ENCODE results near the gene SDR39U1.

Gene SDR39U1

DNA sequence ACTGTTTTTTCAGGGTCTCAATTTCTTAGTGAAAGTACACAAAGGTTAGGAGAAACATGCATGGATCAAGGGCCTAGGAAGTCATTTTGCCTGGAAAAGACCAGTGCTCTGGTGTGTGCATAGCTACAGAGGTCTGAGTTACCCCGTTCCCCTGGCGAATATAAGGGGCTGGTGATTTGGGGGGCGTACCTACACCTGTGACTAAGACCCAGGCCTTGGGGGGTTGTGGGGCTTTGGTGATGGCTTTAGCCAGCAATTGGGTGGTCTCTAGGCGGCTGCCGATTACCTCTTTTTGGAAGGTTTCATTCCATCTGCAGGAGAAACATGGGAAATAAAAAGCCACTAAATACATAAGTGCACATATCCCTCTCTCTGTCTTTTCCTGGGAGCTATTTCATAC lies 1.1 kb downstream of the SDR39U1 start:
- DNase-seq: no peak

DNA sequence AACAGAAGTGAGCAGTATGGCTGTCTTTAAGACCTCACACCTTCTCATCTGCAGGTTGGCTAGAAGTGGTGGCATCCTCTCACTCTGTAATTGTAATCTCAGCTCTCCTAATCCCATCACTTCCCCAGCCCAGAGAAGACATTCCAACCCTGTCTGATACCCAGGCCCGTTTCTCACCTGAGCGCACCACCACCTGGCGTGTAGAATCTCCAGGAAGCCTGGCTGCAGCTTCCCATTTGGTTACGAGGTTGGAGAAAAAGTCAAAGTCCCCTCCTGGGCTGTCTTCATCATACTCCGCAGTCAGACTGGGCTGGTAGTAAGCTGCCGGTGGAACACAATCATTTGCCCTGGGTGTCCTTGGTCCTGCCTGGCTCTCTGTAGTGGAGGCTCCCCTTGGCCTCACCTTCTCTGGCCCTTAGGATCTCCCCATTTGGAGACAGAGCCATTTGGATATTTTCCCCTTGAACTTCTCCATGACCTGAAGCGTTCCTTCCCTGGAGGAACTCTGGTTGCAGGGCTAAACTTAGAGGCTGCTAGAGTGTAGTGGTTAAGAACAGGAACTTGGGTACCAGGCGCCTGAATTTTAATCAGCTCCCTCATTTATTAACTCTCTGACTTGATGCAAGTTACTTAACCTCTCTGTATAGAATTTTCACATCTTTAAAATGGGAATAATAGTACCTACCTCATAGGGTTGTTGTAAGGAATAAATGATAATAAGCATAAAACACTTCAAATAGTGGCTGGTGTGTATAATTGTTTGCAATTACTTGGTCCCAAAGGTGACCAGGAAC lies 1.8 kb downstream of the SDR39U1 start:
- no peak for DNase-seq

DNA sequence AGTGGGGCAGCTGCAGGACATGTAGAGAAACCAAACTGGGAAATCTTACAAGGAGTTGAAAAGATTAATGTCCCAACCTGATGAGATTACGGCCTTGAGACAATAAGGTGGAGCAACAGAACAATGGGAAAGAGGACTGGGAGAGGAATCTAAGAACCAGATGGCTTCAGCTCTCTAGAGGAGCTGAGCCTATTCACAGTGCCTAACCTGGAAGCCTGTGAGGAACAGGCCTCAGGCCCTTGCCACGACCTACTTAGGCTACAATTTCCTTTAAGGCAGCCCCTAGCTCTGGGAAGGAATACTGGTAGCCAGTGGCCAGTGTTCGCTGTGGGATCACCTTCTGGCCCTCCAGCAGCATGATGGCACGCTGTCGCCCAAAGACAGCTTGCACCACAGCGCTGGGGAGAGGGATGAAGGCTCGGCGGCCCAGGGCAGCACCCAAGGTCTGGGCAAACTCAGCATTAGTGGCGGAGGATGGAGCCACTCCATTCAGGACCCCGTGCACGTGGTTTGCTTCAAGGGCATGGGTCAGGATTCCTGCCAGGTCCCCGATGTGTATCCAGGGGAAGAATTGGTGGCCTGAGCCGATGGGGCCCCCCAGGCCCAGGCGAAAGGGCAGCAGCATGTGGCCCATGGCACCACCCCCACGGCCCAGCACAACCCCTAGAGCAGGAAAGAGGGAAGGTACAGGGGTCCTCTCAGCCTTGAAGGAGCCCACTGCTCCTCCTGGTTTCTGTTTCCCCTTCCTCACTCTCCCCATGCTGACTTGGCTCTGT lies 2.6 kb downstream of the SDR39U1 start:
- DNase-seq: no peak

DNA sequence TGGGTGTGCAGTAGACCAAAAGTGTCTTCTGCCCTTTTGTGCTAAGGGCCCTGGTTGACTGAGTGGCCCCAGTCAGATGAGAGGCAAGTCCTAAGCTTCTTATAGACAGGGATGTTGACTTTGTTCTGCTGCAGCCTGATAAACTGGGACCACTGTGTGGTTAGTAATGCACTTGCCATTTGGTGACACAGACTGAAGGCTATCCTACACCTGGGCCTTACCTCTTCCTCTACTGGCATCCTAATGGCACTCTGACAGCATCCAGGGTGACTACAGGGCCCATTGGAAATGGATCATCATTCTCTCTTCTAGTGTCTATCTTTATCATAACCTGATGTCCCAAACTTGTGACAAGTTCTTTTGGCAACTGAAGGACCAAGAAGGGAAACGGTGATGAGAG lies 3.3 kb downstream of the SDR39U1 start:
- DNase-seq: no peak

DNA sequence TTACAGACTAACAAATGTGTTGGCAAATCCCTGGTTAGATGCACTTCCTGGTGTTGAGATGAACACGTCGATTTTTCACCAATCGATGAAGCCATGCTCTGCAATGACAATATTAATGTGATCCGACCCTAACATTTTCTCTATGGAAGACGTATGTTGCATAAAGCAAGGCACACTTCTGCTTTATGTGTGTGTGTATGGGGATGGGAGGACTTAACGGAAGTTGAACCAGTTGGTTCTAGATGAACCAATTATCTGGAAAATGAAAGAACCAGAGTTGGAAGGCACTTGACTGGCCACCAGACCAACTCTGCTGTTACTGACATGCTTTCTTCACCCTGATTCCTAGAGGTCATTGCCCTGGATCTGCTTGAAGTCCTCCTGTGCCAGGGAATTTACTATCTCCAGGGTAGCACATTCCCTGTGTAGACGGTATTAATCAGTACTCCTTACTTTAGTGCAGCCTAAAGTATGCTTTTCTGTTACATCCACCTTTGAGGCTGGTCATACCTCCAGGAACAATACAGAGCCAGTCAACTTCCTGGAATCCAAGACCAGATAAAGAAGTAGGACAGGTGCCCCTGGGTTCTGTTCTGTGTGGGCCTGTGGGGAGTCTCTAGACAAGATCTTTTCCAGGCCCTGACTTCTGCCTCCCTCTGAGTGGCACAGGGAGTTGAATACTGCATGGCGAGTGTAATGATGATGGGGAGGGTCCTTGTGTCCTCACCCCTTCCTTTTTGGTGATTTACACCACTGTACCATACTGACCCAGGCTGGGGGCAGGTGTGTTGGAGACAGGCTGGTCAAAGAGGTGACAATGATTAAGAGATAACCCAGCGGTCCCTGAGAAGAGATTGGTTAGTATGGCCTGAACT lies 4.1 kb downstream of the SDR39U1 start:
- DNase-seq: no peak

DNA sequence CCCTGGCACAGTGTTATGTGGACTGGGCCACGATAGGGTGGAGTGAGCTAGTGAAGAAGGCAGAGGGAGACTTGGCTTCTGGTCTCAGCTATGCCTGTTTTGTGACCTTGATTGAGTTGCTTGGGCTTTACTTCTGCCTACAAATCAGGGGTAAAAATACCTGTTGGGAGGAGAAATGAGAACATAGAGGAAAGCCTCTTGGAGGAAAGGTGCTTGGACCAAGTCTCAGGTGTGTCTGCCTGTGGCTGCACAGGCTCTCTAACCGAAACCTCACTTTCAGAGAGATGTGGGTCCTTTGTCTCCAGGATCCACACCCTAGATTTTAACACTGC lies 4.9 kb downstream of the SDR39U1 start:
- DNase-seq: no peak

DNA sequence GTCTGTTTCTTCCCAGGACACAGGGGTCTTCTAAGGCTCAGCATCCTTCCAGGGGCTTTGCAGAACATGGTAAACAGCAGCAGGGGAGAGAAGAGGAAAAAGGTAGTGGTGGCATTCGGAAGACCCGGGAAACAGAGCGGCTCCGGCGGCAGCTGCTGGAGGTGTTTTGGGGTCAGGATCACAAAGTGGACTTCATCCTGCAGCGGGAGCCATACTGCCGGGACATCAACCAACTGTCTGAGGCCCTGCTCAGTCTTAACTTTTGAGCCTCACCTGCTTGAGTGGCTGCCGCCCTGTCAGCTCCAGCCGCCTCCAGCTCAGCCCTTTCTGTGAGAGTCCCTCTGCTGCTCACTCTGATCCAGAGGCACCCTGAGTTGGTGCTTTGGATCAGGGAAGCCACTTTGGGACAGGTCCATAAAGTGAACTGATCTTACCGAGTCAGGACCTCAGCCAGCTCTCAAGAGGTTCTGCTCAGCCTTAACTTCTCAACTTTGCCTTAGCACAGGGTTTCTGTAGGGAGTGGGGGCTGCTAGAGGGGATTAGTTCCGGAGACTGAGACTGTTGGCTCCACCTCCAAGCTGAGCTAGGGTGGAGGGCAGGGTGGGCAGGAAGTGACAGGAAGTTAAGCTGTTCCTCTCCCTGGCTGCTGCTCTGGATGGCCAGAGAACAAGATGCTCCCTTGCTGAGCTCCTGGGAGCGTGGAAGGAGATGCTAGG lies 5.4 kb downstream of the SDR39U1 start:
- no peak for DNase-seq

DNA sequence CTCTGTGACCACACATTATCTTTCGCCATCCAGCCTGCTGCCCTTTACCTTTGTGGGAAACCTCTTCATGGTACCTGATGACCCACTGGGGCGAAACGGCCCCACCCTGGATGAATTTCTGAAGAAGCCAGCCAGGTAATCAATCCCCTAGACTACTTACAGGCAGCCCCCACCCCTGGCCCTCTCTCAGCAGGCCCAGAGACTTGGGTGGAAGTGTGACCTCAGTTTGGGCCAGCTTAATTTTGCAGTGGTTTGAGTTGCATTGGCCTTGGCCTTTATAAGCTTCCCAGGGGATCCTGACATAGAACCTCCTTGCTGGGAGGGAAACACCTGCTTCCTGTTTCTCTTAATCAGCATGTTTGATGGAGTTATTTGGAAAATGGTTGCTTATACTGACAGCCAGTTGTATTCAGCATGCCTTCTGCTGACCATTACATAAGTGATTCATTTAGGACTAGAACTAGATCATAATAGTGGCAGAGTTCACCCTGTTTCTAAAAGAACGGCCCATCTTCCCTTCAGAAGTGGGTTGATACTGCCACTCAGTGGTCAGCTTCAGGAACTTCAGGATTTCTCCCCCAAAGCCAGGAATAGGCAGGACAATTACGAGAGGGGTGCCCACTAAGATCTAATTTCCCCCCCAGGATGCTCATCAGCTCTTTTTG lies 6.1 kb downstream of the SDR39U1 start:
- no peak for DNase-seq

DNA sequence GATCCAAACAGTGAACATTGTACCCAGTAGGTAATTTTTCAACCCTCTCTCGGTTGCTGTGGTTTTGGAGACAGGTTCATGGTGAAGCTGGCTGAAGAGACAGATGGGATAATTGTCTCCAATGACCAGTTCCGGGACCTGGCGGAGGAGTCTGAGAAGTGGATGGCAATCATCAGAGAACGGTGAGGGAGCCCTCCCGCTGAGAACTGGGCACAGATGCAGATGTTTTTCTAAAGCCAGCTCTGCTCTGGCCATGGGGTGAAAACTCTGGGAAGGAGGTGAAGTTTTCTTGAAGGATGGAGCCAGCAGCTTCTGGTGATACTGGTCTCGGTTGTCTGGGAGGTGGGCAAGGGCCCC lies 6.6 kb downstream of the SDR39U1 start:
- no peak for DNase-seq

DNA sequence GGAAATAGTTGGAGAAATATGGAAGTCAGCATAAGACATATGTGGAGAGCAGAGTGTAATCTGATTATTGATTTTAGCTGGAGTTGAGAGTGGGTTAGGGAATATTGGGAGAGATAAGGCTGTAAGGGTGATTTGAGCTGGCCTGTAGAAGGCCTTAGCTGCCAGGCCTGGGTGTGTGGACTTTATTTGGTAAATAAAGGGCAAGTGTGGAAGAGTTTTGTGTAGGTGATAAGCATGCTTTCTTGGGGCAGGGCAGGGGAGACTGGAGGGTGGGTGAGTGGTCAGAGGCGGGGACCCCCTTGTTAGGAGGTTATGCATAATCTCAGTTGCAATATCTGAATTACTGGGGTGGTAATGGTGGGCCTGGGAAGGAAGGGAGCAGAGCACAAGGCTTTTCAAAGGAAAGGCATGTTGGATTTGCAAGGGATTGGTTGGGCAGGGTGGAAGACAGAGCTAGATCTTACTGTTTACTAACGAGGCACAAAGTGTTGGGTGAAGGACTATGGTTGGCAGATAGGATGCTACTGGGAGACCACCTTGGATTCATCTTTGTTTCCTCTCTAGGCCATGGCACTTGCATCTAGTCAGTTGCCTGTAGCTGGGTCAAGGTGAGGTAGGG lies 7.3 kb downstream of the SDR39U1 start:
- no peak for DNase-seq

DNA sequence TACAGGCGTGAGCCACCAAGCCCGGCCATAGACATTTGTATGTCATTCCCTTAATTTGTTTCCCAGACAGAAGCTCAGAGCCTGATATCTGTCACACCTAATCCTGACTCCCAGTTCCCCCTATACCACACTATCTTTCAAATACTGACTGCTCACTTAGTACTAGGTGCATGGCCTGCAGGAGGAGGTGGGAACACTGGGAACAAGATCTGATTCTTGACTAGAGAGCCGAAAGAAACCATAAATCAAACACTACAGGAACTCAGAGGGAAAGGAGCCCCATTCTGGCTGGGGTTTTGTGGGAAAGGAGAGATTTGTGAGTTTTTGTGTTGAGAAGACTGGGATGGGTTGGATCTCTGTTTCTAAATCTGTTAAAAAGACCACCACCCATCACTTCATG lies 7.9 kb downstream of the SDR39U1 start:
- no peak for DNase-seq

DNA sequence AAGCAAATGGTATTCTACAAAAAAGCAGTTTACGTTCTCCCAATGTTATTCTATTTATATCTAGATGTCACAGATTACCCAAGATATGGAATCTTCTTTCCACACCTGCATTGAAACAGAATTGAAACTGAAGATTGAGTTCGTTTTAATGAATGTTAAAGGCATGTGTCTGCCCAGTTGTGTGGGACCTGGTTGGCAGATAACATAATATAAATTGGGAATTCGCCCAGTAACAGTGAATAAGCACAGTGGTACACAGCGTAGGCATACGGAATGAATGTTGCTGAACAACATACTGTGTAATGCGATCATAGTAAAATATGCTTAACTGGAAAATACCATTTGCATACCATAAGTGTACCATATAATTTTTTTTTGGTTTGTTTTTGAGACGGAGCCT lies 8.5 kb downstream of the SDR39U1 start:
- no peak for DNase-seq

DNA sequence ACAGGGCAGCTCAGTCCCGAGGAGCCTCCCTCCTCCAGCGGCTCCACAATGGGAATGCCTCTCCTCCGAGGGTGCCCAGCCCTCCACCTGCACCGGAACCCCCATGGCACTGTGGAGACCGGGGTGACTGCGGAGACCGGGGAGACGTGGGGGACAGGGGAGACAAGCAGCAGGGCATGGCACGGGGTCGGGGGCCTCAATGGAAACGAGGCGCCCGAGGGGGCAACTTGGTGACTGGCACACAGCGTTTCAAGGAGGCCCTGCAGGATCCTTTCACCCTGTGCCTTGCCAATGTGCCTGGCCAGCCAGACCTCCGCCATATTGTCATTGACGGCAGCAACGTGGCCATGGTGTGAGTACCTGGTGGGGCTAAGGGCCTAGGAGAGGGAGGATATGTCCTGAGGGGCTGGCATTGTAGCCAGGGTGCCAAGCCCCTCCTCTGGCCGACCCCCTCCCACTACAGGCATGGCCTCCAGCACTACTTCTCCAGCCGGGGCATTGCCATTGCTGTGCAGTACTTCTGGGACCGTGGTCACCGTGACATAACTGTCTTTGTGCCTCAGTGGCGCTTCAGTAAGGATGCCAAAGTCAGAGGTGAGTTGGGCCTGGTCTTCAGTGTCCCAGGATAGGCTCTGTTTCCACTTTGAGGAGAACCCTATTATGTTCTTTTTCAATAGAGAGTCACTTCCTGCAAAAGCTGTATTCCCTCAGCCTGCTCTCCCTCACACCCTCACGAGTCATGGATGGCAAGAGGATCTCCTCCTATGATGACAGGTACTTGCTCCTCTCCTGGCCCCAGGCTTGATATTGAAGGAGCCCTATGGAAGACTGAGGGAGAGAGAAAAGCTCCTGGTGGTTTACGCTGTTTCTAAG lies 10.1 kb downstream of the SDR39U1 start:
- no peak for DNase-seq

DNA sequence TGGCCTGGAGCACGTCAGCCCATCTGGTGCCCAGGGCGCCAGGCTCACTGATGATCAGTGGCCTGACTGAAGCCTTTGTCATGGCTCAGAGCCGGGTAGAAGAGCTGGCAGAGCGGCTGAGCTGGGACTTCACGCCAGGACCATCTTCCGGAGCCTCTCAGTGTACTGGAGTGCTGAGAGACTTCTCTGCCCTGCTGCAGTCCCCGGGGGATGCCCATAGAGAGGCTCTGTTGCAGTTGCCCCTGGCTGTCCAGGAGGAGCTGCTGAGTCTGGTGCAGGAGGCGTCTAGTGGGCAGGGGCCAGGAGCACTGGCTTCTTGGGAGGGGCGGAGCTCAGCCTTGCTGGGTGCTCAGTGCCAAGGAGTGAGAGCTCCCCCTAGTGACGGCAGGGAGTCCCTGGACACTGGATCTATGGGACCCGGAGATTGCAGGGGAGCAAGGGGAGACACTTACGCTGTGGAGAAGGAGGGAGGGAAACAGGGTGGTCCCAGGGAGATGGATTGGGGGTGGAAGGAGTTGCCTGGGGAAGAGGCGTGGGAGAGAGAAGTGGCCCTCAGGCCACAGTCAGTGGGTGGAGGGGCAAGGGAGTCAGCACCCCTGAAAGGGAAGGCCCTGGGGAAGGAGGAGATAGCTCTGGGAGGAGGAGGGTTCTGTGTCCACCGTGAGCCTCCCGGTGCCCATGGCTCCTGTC lies 10.9 kb downstream of the SDR39U1 start:
- peak; percentile 92 for DNase-seq

DNA sequence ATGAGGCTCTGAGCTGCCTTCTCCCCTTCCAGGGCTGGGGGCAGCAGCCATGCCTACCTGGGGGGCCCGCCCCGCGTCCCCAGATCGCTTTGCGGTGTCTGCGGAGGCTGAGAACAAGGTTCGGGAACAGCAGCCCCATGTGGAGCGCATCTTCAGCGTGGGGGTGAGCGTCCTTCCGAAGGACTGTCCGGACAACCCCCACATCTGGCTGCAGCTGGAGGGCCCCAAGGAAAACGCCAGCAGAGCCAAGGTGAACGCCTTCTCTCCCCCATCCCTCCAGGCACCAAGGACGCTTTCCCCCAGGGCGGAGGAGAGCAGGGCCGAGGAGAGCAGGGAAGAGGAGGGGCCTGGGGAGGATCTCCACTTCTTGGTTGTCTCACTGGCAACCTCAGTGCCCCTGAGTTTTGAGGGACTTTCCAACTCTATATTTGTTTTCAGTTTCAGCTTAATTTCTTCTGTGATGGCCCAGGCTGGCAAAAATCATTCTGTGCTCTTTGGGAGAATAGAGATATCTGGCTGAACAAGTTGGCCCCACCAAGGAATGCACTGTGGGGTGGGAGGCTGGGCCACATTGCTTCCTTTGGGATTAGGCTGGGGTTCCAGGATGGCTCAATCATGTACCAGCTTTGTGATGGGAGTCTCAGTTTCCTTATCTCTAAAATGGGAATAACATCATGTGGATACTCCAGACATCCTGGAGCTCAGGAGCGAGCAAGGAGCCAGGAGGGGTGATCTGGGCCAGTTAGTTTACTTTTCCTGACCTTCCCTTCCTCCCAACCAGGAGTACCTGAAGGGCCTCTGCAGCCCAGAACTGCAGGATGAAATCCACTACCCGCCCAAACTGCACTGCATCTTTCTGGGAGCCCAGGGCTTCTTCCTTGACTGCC lies 11.7 kb downstream of the SDR39U1 start:
- no peak for DNase-seq

DNA sequence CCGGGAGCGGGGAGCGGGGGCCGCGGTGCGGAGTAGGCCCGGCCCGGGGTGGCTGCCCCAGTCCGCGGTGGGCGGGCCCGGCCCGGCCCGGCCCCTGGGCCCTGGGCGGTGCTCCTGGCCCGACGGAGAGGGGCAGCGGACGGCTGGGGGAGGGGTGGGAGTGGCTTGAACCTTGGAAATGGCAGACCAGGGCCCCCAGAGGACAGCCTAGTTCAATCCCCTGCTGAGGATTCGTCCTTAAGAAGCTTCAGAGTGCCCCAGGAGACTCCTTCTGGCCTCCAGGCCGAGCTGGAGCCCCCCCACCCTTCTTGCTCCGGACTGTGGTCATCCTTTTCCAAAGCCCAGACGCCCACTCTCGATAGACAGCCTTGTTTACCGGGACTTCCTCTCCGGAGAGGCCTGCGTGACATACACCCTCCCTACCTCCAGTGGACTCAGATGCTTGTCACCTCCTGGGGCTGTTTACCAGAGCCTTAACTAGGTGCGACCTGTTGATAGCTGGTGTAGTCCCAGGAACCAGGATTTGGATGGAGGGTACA lies 12.4 kb downstream of the SDR39U1 start:
- peak; percentile 88 for DNase-seq

DNA sequence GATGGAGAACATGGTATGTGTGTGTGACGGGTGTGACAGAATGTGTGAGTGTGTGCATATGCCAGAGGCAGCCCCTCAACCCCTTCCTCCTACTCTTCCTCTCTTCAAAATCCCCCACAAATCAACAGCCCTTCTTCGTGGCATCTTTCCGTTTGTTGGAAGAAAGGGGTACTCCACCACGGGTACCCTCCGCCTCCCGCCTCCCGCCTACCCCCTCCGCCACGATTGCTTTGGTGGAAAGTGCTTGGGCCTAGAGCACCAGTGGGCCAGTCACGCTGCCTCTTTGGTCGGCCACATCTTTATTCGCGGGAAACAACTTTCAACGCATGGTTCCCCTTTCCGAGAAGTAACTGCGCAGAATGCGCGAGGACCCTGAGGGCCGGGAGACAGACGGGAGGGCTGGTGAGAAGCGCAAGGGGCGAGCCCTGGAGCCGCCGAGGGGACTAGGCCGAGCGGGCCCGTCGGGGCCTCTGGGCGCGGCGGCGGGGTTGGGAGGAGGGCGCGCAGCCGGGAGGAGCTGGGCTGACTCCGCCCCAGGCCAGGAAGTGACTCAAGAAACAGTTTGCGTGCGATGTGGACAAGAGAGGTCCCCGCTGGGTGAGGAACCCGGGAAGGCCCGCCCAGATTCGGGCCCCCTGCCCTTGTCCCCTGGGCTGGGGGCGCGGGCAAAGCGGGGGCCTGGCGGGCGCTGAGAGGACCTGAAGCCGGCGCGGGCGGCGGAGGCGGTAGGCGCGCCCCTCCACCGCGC lies 13.0 kb downstream of the SDR39U1 start, which contains the start of the genes CBLN3 and KHNYN:
CBLN3 (minus strand) TSS at position 274 of the 748 bp plus-strand sequence. CDS start 614 bp downstream, outside the sequence.
KHNYN (plus strand) TSS at position 560 of the 748 bp plus-strand sequence. CDS start 777 bp downstream, outside the sequence.
- peak; percentile 93 for DNase-seq

Data from right forelimb (tissue), 1 donor.